Peyer's patch (tissue), 4 donors: ENCODE results near the gene CD27.

Source experiments
- CTCF ChIP-seq, 6 experiments: fragments of 450-650 bp in 4 of 6; fragments of 200-600 bp in 2 of 6; sonication (generic) in 1 of 6; IDR thresholded peaks; one replicate each; pipeline ENCODE4 v1.5.1; 2017 to 2019; ENCODE audit warnings: antibody characterized with exemption in 6 of 6, mild to moderate bottlenecking in 3 of 6, moderate library complexity in 1 of 6
- POLR2A ChIP-seq, 2 donors: fragments of 450-650 bp; IDR thresholded peaks; one replicate each; pipeline ENCODE4 v1.5.1; 2017; ENCODE audit warnings: antibody characterized with exemption in 2 of 2, mild to moderate bottlenecking in 2 of 2, moderate library complexity in 2 of 2

- TF ChIP-seq CTCF (IDR thresholded peaks at IDR 0.05), result peak; percentile 77 to 97 (median 96)
- TF ChIP-seq POLR2A (IDR thresholded peaks at IDR 0.05), result peak in 1 of 2 donors; percentile 21
Observed at GRCh38 chr12:6423267-6424007, 21.3 kb upstream of the CD27 start.
